ENCODE data around the gene ABHD15.

- no peak for TF ChIP-seq CREB1 (IDR thresholded peaks at IDR 0.05)
- no peak for TF ChIP-seq CREB1 (CRISPR knock-in tag; IDR thresholded peaks at IDR 0.05)
- no peak for TF ChIP-seq CTCF (IDR thresholded peaks at IDR 0.05 in 2 of 3, conservative IDR thresholded peaks at IDR 0.05 in 1 of 3; ENCODE audit: insufficient read depth in 2 of 3, low read depth in 1 of 3, low read length in 3 of 3)
- no peak for TF ChIP-seq ZBTB33 (CRISPR knock-in tag; IDR thresholded peaks at IDR 0.05)
- no peak for TF ChIP-seq TAF1 (IDR thresholded peaks at IDR 0.05; ENCODE audit: control insufficient read depth, extremely low read depth, insufficient read depth, low read length, severe bottlenecking)
- TF ChIP-seq KLF10 (CRISPR knock-in tag; IDR thresholded peaks at IDR 0.05), result no peak
- TF ChIP-seq FOXM1 (IDR thresholded peaks at IDR 0.05; ENCODE audit: low read depth), result no peak
- TF ChIP-seq FOXM1 (CRISPR knock-in tag; IDR thresholded peaks at IDR 0.05; ENCODE audit: low read depth), result no peak
- TF ChIP-seq BRD4 (IDR thresholded peaks at IDR 0.05), result no peak
- no peak for TF ChIP-seq KDM5B (IDR thresholded peaks at IDR 0.05; ENCODE audit: insufficient replicate concordance, low read depth, low read length)
- TF ChIP-seq SOX6 (IDR thresholded peaks at IDR 0.05), result no peak
- no peak for TF ChIP-seq BCLAF1 (IDR thresholded peaks at IDR 0.05; ENCODE audit: borderline replicate concordance in 1 of 2, control insufficient read depth in 1 of 2, low read depth in 2 of 2, low read length in 1 of 2)
- no peak for TF ChIP-seq GABPA (tag; conservative IDR thresholded peaks at IDR 0.05; ENCODE audit: low read depth)
Measured at GRCh38 chr17:29578626-29579485, 12.0 kb upstream of the ABHD15 start.
